Measurements from ENCODE around the gene CD58.

CD58 gene

DNA sequence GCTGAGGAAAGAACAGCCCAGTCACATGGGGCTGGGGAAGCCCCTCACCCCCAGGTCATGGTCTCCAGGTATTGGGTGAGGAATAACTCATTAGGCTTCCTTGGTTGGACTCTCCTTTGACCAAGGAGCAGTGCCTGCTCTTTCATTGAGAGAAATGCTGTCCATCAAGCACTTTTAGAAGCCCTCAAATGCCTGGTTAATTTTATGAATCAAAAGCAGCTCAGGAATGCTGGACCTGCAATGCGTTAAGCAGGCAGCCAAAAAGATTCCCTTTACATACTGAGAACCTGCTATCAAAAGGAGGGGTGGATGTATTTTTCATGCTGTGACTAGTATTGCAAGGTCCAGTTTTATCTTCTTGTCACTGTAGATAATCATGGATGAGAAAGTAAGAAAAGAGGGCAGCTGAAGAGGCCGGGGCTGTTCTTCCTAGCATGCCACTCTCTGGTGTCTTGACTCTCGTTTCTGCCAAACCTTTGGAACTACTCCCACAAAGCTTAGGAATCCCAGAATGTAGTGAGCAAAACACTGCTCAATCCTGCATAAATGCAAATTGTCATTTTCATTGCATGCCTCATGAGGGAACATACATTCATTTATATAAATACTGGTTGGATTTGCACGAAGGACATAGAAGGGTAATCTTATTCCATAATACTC is 2.1 kb upstream of the CD58 start:
- H3K4me3 ChIP-seq (ENCODE audit: low read depth, low read length) = no peak overlapping the region
- DNase-seq (ENCODE audit: low read depth) = no peak
- TF ChIP-seq, protein P1, sequence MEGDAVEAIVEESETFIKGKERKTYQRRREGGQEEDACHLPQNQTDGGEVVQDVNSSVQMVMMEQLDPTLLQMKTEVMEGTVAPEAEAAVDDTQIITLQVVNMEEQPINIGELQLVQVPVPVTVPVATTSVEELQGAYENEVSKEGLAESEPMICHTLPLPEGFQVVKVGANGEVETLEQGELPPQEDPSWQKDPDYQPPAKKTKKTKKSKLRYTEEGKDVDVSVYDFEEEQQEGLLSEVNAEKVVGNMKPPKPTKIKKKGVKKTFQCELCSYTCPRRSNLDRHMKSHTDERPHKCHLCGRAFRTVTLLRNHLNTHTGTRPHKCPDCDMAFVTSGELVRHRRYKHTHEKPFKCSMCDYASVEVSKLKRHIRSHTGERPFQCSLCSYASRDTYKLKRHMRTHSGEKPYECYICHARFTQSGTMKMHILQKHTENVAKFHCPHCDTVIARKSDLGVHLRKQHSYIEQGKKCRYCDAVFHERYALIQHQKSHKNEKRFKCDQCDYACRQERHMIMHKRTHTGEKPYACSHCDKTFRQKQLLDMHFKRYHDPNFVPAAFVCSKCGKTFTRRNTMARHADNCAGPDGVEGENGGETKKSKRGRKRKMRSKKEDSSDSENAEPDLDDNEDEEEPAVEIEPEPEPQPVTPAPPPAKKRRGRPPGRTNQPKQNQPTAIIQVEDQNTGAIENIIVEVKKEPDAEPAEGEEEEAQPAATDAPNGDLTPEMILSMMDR (IDR thresholded peaks at IDR 0.05; ENCODE audit: low read depth, low read length) = no peak
- no peak for TF ChIP-seq POLR2A (IDR thresholded peaks at IDR 0.05; ENCODE audit: extremely low read depth, insufficient read length)
- TF ChIP-seq, protein P2, sequence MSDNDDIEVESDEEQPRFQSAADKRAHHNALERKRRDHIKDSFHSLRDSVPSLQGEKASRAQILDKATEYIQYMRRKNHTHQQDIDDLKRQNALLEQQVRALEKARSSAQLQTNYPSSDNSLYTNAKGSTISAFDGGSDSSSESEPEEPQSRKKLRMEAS (IDR thresholded peaks at IDR 0.05; ENCODE audit: low read depth, low read length) = no peak
- TF ChIP-seq MYC (IDR thresholded peaks at IDR 0.05; ENCODE audit: low read depth, low read length) = no peak

DNA sequence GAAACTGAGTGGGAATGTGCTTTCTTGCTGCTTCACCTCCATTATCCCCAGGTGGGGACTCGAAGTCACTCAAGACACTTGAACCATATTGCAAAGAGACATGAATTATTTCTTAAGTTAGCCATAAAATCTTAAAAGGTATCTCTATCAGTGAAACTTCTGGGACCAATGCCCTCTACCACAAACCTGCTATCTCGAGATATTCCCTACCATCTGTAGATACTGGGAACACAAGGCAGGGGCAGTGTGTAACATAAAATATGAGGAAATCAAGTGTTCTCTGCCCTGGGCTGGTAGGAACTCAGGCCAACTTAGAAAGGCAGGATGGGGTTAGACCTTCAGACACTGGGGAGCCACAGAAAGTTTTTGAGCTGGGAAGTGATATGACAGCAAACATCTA is 1.3 kb upstream of the CD58 start:
- DNase-seq (ENCODE audit: low read depth) = no peak
- H3K4me3 ChIP-seq (ENCODE audit: low read depth, low read length) = no peak overlapping the region
- TF ChIP-seq, protein P2 (IDR thresholded peaks at IDR 0.05; ENCODE audit: low read depth, low read length) = no peak
- TF ChIP-seq MYC (IDR thresholded peaks at IDR 0.05; ENCODE audit: low read depth, low read length) = no peak
- TF ChIP-seq, protein P1 (IDR thresholded peaks at IDR 0.05; ENCODE audit: low read depth, low read length) = no peak
- TF ChIP-seq POLR2A (IDR thresholded peaks at IDR 0.05; ENCODE audit: extremely low read depth, insufficient read length) = no peak

DNA sequence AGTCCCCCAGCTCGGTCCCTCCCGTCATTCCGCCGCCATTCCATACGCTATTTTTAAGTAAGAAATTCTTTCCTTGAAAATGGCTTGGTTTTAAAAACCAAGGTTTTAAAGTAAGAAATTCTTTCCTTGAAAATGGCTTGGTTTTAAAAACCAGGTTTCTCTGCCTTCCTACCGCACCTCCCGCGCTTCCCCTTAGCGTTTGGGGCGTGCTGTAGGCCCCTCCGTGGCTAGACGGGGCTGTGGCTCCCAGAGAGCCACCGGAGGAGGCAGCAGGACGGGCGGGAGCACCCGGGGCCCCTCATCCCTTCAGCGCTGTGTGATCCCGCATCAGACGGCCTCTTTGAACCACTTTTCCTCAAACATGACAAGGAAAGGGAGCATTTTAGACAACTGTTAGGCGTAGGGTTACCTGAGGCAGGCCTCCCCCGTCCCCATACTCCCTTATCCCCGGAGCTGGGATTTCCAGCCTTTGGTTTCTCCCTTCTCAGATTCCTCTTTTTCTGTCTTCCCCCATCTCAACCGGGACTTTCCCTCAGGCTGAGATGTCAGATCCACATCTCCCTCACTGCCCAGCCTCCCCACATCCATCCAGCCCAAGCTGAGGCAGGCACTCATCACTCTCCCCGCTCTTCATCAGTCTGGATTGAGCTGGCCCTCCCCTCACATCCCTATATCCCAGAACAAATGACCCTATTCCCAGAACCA is 541 bp upstream of the CD58 start:
- peak overlapping the region; percentile 48 for H3K4me3 ChIP-seq (ENCODE audit: low read depth, low read length)
- DNase-seq (ENCODE audit: low read depth) = no peak
- TF ChIP-seq POLR2A (IDR thresholded peaks at IDR 0.05; ENCODE audit: extremely low read depth, insufficient read length) = no peak
- TF ChIP-seq, protein P1 (IDR thresholded peaks at IDR 0.05; ENCODE audit: low read depth, low read length) = no peak
- no peak for TF ChIP-seq MYC (IDR thresholded peaks at IDR 0.05; ENCODE audit: low read depth, low read length)
- TF ChIP-seq, protein P2 (IDR thresholded peaks at IDR 0.05; ENCODE audit: low read depth, low read length) = no peak

DNA sequence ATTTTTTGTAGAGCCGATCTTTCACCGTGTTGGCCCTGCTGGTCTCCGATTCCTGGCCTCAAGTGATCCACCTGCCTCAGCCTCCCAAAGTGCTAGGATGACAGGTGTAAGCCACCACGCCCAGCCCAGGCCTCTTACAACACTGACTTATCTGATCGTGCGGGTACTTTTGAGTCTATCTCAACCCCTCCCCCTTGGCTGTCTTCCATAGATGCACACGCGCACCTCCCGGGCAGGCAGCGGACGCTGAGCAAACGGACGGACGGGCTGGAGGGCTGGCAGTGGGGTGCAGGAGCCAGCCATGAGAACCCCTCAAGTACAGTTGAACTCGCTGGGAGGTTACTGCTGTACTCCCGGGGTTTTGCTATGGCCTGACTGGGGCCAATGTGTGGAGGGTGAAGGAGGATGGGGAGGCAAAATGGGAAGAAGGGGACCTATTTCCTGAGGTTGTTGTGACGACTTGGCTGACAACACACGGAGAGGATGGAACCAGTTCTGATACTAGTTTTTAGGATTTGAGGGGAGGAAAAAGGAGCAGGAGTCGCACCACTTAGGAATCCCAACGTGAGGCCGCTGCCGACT is 959 bp downstream of the CD58 start:
- TF ChIP-seq, protein P1 (IDR thresholded peaks at IDR 0.05; ENCODE audit: low read depth, low read length) = no peak
- TF ChIP-seq, protein P2 (IDR thresholded peaks at IDR 0.05; ENCODE audit: low read depth, low read length) = no peak
- no peak for TF ChIP-seq POLR2A (IDR thresholded peaks at IDR 0.05; ENCODE audit: extremely low read depth, insufficient read length)
- TF ChIP-seq MYC (IDR thresholded peaks at IDR 0.05; ENCODE audit: low read depth, low read length) = no peak
- DNase-seq (ENCODE audit: low read depth) = no peak

DNA sequence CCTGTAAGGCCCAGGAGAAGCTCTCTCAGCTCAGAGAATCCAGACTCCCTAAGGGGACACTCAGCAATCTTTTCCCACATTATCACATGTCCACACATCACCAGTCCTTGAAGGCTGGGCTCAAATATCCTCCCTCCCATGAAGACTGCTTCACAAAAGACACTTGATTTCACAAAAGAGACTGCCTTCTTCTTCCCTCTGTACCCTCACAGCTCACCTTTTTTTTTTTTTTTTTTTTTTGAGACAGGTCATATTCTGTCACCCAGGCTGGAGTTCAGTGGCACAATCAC is 1.5 kb downstream of the CD58 start:
- DNase-seq (ENCODE audit: low read depth) = no peak
- TF ChIP-seq POLR2A (IDR thresholded peaks at IDR 0.05; ENCODE audit: extremely low read depth, insufficient read length) (no peak), MYC (IDR thresholded peaks at IDR 0.05; ENCODE audit: low read depth, low read length) (no peak)
- TF ChIP-seq, protein P2 (IDR thresholded peaks at IDR 0.05; ENCODE audit: low read depth, low read length) = no peak
- TF ChIP-seq, protein P1 (IDR thresholded peaks at IDR 0.05; ENCODE audit: low read depth, low read length) = no peak
- peak overlapping the region; percentile 70 for H3K4me3 ChIP-seq (ENCODE audit: low read depth, low read length)

More for the DNA sequence above, 959 bp downstream of the CD58 start:
- H3K4me3 ChIP-seq (ENCODE audit: low read depth, low read length) = peak overlapping the region; percentile 70
